RCC 7860 (cell line): Measurements from ENCODE around the gene TCF4.

Source experiments
- DNase-seq: peaks from one replicate; pipeline ENCODE4 v3.0.0-alpha.2; 2015; ENCODE audit warnings: low spot score
- FAIRE-seq: peaks from 2 replicates; lab custom pipeline; 2012; peaks lifted over from hg19 to GRCh38; lab: Jason Lieb, UNC

The TCF4 gene

GRCh38 chr18:55221622-55222021, 366.4 kb downstream of the TCF4 start:
- FAIRE-seq (no peak), DNase-seq (no peak)

- no peak for DNase-seq
- no peak for FAIRE-seq
Measured at GRCh38 chr18:55220523-55220922, 367.5 kb downstream of the TCF4 start.

GRCh38 chr18:55219823-55220222, 368.2 kb downstream of the TCF4 start:
- FAIRE-seq = no peak
- DNase-seq = no peak

GRCh38 chr18:55219059-55219458, 368.9 kb downstream of the TCF4 start:
- FAIRE-seq = no peak

GRCh38 chr18:55214969-55215368, 373.0 kb downstream of the TCF4 start:
- no peak for FAIRE-seq

More at GRCh38 chr18:55219059-55219458, 368.9 kb downstream of the TCF4 start:
- no peak for DNase-seq

GRCh38 chr18:55214534-55214933, 373.5 kb downstream of the TCF4 start:
- DNase-seq (no peak), FAIRE-seq (no peak)

More at GRCh38 chr18:55214969-55215368, 373.0 kb downstream of the TCF4 start:
- DNase-seq = no peak

GRCh38 chr18:55213586-55213985, 374.4 kb downstream of the TCF4 start:
- no peak for FAIRE-seq
- no peak for DNase-seq

- DNase-seq (peak; percentile 11), FAIRE-seq (no peak)
Measured at GRCh38 chr18:55206927-55207326, 381.1 kb downstream of the TCF4 start.

- FAIRE-seq (no peak), DNase-seq (no peak)
Measured at GRCh38 chr18:55202232-55202917, 385.6 kb downstream of the TCF4 start.

GRCh38 chr18:55199291-55199963, 388.6 kb downstream of the TCF4 start:
- DNase-seq (no peak), FAIRE-seq (no peak)

- no peak for DNase-seq
- FAIRE-seq = no peak
Measured at GRCh38 chr18:55195863-55196262, 392.1 kb downstream of the TCF4 start.

GRCh38 chr18:55189972-55190371, 398.0 kb downstream of the TCF4 start:
- DNase-seq (no peak), FAIRE-seq (no peak)

GRCh38 chr18:55186588-55186987, 401.4 kb downstream of the TCF4 start:
- no peak for FAIRE-seq
- DNase-seq = no peak

- FAIRE-seq = no peak
- no peak for DNase-seq
Measured at GRCh38 chr18:55185391-55185790, 402.6 kb downstream of the TCF4 start.

- DNase-seq = no peak
Measured at GRCh38 chr18:55179835-55180234, 408.2 kb downstream of the TCF4 start.

GRCh38 chr18:55179425-55179824, 408.6 kb downstream of the TCF4 start:
- no peak for FAIRE-seq
- no peak for DNase-seq

More at GRCh38 chr18:55179835-55180234, 408.2 kb downstream of the TCF4 start:
- FAIRE-seq = no peak

GRCh38 chr18:55173291-55173690, 414.7 kb downstream of the TCF4 start:
- DNase-seq (no peak), FAIRE-seq (peak; percentile 14)
